HepG2 (cell line): ENCODE results near the gene MAGIX. TPM values are rescaled to one million over a fixed set of nuclear protein-coding genes. Genes with fewer than 3 reads are reported as not detected.
A peak's percentile ranks its signal among the peaks of the same experiment; 100 is the strongest.

ENCODE experiments used
- BRD4 ChIP-seq: sonication (generic); formaldehyde crosslinking; IDR thresholded peaks from 2 replicates; pipeline ENCODE4 v1.4.0; 2020; ENCODE audit warnings: missing genetic modification reagents
- CREB1 ChIP-seq, 2 experiments: fragments of 450-650 bp in 1 of 2; IDR thresholded peaks; 2 replicates each; pipeline ENCODE4 v1.6.1; 2016 to 2017; ENCODE audit warnings: control low read depth in 1 of 2, mild to moderate bottlenecking in 1 of 2, missing compliant biosample characterization in 1 of 2, missing genetic modification characterization in 1 of 2
- CREM ChIP-seq, 2 experiments: sonication (generic) in 1 of 2; formaldehyde crosslinking in 1 of 2; IDR thresholded peaks; 2 replicates each; pipeline versions ENCODE4 v1.4.0 to v1.6.1; 2016 to 2020; ENCODE audit warnings: antibody characterized with exemption in 1 of 2, mild to moderate bottlenecking in 1 of 2, missing genetic modification reagents in 1 of 2
- DR1 ChIP-seq: sonication (generic); formaldehyde crosslinking; IDR thresholded peaks from 2 replicates; pipeline ENCODE4 v1.8.0; 2021; ENCODE audit warnings: mild to moderate bottlenecking, missing genetic modification reagents, inconsistent platforms
- KLF13 ChIP-seq: sonication (generic); formaldehyde crosslinking; IDR thresholded peaks from 2 replicates; pipeline ENCODE4 v1.4.0; 2020; ENCODE audit warnings: mild to moderate bottlenecking, missing genetic modification reagents
- PHF8 ChIP-seq: sonication (generic); formaldehyde crosslinking; IDR thresholded peaks from 2 replicates; pipeline ENCODE4 v1.5.0; 2020; ENCODE audit warnings: missing genetic modification reagents
- RAD51 ChIP-seq: fragments of 450-650 bp; IDR thresholded peaks from 2 replicates; pipeline ENCODE4 v1.6.1; 2016; ENCODE audit warnings: borderline replicate concordance
- RARG ChIP-seq: sonication (generic); formaldehyde crosslinking; IDR thresholded peaks from 2 replicates; pipeline ENCODE4 v1.4.0; 2020; ENCODE audit warnings: low read depth, mild to moderate bottlenecking, missing genetic modification reagents
- ZNF232 ChIP-seq: sonication (generic); formaldehyde crosslinking; IDR thresholded peaks from 2 replicates; pipeline ENCODE4 v1.4.0; 2020; ENCODE audit warnings: missing genetic modification reagents, borderline replicate concordance
- ZNF329 ChIP-seq: sonication (generic); formaldehyde crosslinking; IDR thresholded peaks from 2 replicates; pipeline ENCODE4 v1.9.0; 2021; ENCODE audit warnings: low read depth, mild to moderate bottlenecking, missing genetic modification reagents
- ZNF670 ChIP-seq: sonication (generic); formaldehyde crosslinking; IDR thresholded peaks from 2 replicates; pipeline ENCODE4 v1.8.0; 2022; ENCODE audit warnings: mild to moderate bottlenecking, missing genetic modification reagents, borderline replicate concordance
- polyA plus RNA-seq, 8 experiments: library from polyadenylated mRNA; depleted of rRNA in 3 of 8; stranded (reverse) in 7 of 8; unstranded in 1 of 8; fragments of >200 nt; fragmentation: Illumina TruSeq in 4 of 8; extraction: Trizol in 4 of 8; gene quantifications; 2 replicates each; pipeline versions ENCODE4 v1.2.1 to v1.2.3, GENCODE V29; 2011 to 2016; ENCODE audit warnings: low read depth in 4 of 8, missing spikeins in 1 of 8, mixed read lengths in 1 of 8; ENCODE audit not compliant: insufficient read depth in 1 of 8
- total RNA-seq, 5 experiments: library from RNA; depleted of rRNA; stranded (reverse); fragments of >200 nt; fragmentation: Illumina TruSeq; extraction: Trizol; gene quantifications; 2 replicates each; pipeline ENCODE4 v1.2.3, GENCODE V29; 2016; ENCODE audit warnings: low read depth in 1 of 5
- TF ChIP-seq, protein P1 (sequence below): fragments of 450-650 bp; IDR thresholded peaks from 2 replicates; pipeline ENCODE4 v1.6.1; 2017
- TF ChIP-seq, protein P2 (sequence below): sonication (generic); formaldehyde crosslinking; IDR thresholded peaks from 2 replicates; pipeline ENCODE4 v1.5.1; 2020; ENCODE audit warnings: mild to moderate bottlenecking, missing genetic modification reagents, moderate library complexity

MAGIX gene
- total and polyA plus RNA-seq, 2 of the 13 experiments (the other 11 are each of a cell fraction or from before 2014, with no cell fraction given): 0.63 to 1.2 TPM

DNA sequence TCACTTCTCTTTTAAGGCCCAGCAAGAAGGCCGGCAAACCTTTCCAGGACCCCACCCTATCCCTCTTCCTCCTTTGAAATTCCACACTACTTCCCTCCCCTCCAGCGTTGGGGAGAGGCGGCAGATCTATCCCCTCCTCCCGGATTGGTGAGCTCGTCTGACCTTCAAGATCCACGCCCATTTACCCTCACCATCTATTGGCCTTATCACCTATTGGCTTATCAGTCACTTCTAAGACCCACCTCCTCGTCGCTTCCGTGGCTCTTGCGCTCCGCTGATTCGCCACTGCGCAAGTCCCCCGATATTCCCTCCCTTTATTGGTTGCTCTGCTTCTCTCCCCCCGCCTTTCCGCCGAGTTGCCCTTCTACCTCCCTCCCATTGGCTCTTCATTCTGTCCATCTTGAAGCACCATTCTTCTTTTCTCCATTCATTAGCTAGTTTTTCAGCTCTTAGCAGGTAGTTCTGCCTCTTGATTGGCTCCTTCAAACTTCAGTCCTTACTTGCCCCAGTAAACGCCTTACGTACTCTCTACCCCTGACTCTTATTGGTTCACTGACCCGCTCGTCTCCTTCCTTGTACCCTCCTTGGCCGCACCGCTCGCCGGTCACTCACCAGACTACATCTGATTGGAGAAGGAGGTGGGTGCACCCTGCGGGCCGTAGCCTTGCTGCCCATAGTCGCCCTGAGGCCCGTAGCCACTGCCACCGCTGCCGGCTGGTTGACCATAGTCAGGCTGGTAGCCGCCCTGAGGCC is 28.4 kb downstream of the MAGIX start (continued):
- TF ChIP-seq, protein P1, sequence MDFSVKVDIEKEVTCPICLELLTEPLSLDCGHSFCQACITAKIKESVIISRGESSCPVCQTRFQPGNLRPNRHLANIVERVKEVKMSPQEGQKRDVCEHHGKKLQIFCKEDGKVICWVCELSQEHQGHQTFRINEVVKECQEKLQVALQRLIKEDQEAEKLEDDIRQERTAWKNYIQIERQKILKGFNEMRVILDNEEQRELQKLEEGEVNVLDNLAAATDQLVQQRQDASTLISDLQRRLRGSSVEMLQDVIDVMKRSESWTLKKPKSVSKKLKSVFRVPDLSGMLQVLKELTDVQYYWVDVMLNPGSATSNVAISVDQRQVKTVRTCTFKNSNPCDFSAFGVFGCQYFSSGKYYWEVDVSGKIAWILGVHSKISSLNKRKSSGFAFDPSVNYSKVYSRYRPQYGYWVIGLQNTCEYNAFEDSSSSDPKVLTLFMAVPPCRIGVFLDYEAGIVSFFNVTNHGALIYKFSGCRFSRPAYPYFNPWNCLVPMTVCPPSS: no peak
- TF ChIP-seq CREM (IDR thresholded peaks at IDR 0.05) (peak; percentile 85), CREM (CRISPR knock-in tag; IDR thresholded peaks at IDR 0.05) (no peak), ZNF329 (CRISPR knock-in tag) (no peak), ZNF670 (CRISPR knock-in tag) (no peak), PHF8 (CRISPR knock-in tag) (peak; percentile 85), BRD4 (CRISPR knock-in tag) (no peak), CREB1 (IDR thresholded peaks at IDR 0.05) (peak; percentile 91), CREB1 (CRISPR knock-in tag; IDR thresholded peaks at IDR 0.05) (peak; percentile 95), DR1 (no peak), RARG (no peak), ZNF232 (CRISPR knock-in tag) (no peak), KLF13 (no peak), RAD51 (no peak)
- TF ChIP-seq, protein P2, sequence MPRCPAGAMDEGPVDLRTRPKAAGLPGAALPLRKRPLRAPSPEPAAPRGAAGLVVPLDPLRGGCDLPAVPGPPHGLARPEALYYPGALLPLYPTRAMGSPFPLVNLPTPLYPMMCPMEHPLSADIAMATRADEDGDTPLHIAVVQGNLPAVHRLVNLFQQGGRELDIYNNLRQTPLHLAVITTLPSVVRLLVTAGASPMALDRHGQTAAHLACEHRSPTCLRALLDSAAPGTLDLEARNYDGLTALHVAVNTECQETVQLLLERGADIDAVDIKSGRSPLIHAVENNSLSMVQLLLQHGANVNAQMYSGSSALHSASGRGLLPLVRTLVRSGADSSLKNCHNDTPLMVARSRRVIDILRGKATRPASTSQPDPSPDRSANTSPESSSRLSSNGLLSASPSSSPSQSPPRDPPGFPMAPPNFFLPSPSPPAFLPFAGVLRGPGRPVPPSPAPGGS (CRISPR knock-in tag): no peak
